ENCODE measurements around the gene BCL7B. TPM values are rescaled to one million over a fixed set of nuclear protein-coding genes. Genes with fewer than 3 reads are reported as not detected.
A peak's percentile ranks its signal among the peaks of the same experiment; 100 is the strongest.

The BCL7B gene
- polyA plus RNA-seq, 1 donor (not counting 4 experiments of a cell fraction or from before 2014, with no cell fraction given), result 41.0 TPM

- H2AFZ ChIP-seq (ENCODE audit: control insufficient read depth, low read length), result peak overlapping the region; percentile 49
- FAIRE-seq (no peak), DNase-seq (ENCODE audit: low read depth, low spot score) (peak; percentile 35)
- H3K4me3 ChIP-seq (ENCODE audit: control insufficient read depth in 2 of 3, extremely low read depth in 1 of 3, insufficient read depth in 2 of 3, low read depth in 1 of 3, low read length in 3 of 3), result peak overlapping the region; percentile 70 to 96 (median 82)
- H3K36me3 ChIP-seq (ENCODE audit: control insufficient read depth in 2 of 2, extremely low read depth in 1 of 2, insufficient read depth in 2 of 2, low read length in 2 of 2), result peaks cover under 1 to 3% of the 10 kb centered on the region in 2 experiments
- TF ChIP-seq CTCF (optimal IDR thresholded peaks at IDR 0.05 in 1 of 3, IDR thresholded peaks at IDR 0.05 in 1 of 3, conservative IDR thresholded peaks at IDR 0.05 in 1 of 3; ENCODE audit: extremely low read depth in 1 of 3, insufficient read depth in 2 of 3, low read length in 3 of 3) (no peak), EZH2 (IDR thresholded peaks at IDR 0.05; ENCODE audit: low read length) (no peak)
- H3K9me3 ChIP-seq (ENCODE audit: control insufficient read depth, low read depth, low read length), result no peaks in the 10 kb centered on the region
- dilution Hi-C loops (cut with MboI; ENCODE audit: extremely low pct_ligation_motif_present, low sequenced_read_pairs), result no loop called here
- H4K20me1 ChIP-seq (ENCODE audit: control insufficient read depth, extremely low read depth, insufficient read depth, low read length), result peaks cover 6% of the 10 kb centered on the region
- H3K9ac ChIP-seq (ENCODE audit: control insufficient read depth, extremely low read depth, insufficient read depth, low read length), result peak overlapping the region; percentile 92
- H3K79me2 ChIP-seq (ENCODE audit: control insufficient read depth, insufficient read depth, low read length), result peaks cover 46% of the 10 kb centered on the region
- no peaks in the 10 kb centered on the region for H3K27me3 ChIP-seq (ENCODE audit: control insufficient read depth, extremely low read depth, insufficient read depth, low read length)
- peaks cover 25% of the 10 kb centered on the region for H3K4me1 ChIP-seq (ENCODE audit: control insufficient read depth, extremely low read depth, insufficient read depth, low read length)
- peak overlapping the region; percentile 80 for H3K27ac ChIP-seq (ENCODE audit: control insufficient read depth, insufficient read depth, low read length)
- H3K9me1 ChIP-seq (ENCODE audit: control insufficient read depth, extremely low read depth, insufficient read depth, low read length), result peaks cover 6% of the 10 kb centered on the region
- peak overlapping the region; percentile 86 for H3K4me2 ChIP-seq (ENCODE audit: control insufficient read depth, extremely low read depth, insufficient read depth, low read depth, low read length)
These were observed 438 bp downstream of the BCL7B start for GRCh38 chr7:73557108-73557396.

GRCh38 chr7:73556208-73557107, 1.0 kb downstream of the BCL7B start:
- H3K27ac ChIP-seq (ENCODE audit: control insufficient read depth, insufficient read depth, low read length), result peak overlapping the region; percentile 50
- no peaks in the 10 kb centered on the region for H3K9me3 ChIP-seq (ENCODE audit: control insufficient read depth, low read depth, low read length)
- no peaks in the 10 kb centered on the region for H3K27me3 ChIP-seq (ENCODE audit: control insufficient read depth, extremely low read depth, insufficient read depth, low read length)
- FAIRE-seq (no peak), DNase-seq (ENCODE audit: low read depth, low spot score) (no peak)
- H3K9me1 ChIP-seq (ENCODE audit: control insufficient read depth, extremely low read depth, insufficient read depth, low read length), result peaks cover 6% of the 10 kb centered on the region
- dilution Hi-C loops (cut with MboI; ENCODE audit: extremely low pct_ligation_motif_present, low sequenced_read_pairs), result no loop called here
- H3K36me3 ChIP-seq (ENCODE audit: control insufficient read depth in 2 of 2, extremely low read depth in 1 of 2, insufficient read depth in 2 of 2, low read length in 2 of 2), result peaks cover 3% of the 10 kb centered on the region in 2 experiments
- H3K4me1 ChIP-seq (ENCODE audit: control insufficient read depth, extremely low read depth, insufficient read depth, low read length), result peaks cover 25% of the 10 kb centered on the region
- peak overlapping the region; percentile 86 for H3K4me2 ChIP-seq (ENCODE audit: control insufficient read depth, extremely low read depth, insufficient read depth, low read depth, low read length)
- peak overlapping the region; percentile 92 for H3K9ac ChIP-seq (ENCODE audit: control insufficient read depth, extremely low read depth, insufficient read depth, low read length)
- TF ChIP-seq EZH2 (IDR thresholded peaks at IDR 0.05; ENCODE audit: low read length) (no peak), CTCF (optimal IDR thresholded peaks at IDR 0.05 in 1 of 3, IDR thresholded peaks at IDR 0.05 in 1 of 3, conservative IDR thresholded peaks at IDR 0.05 in 1 of 3; ENCODE audit: extremely low read depth in 1 of 3, insufficient read depth in 2 of 3, low read length in 3 of 3) (no peak)
- peak overlapping the region; percentile 70 to 96 (median 82) for H3K4me3 ChIP-seq (ENCODE audit: control insufficient read depth in 2 of 3, extremely low read depth in 1 of 3, insufficient read depth in 2 of 3, low read depth in 1 of 3, low read length in 3 of 3)
- peaks cover 6% of the 10 kb centered on the region for H4K20me1 ChIP-seq (ENCODE audit: control insufficient read depth, extremely low read depth, insufficient read depth, low read length)
- peaks cover 46% of the 10 kb centered on the region for H3K79me2 ChIP-seq (ENCODE audit: control insufficient read depth, insufficient read depth, low read length)
- peak overlapping the region; percentile 3 for H2AFZ ChIP-seq (ENCODE audit: control insufficient read depth, low read length)
